Ramos (cell line): Measurements from ENCODE around the gene DNAJC22.
"Not testable (repeated sequence)": the region's sequence is repeated elsewhere in the genome, so short reads cannot be mapped to it uniquely, and the experiment has no call there.

Experiments used
- in situ Hi-C: fragments of 300-500 bp; cut with MboI; formaldehyde crosslinking; loops from one replicate; pipeline ENCODE4 v1.14.3; 2022; ENCODE audit warnings: low sequenced_read_pairs; ENCODE audit not compliant: unreplicated experiment

Gene DNAJC22

GRCh38 chr12:49330631-49331379, 15.9 kb upstream of the DNAJC22 start:
- in situ Hi-C loops = no loop called here

- in situ Hi-C loops = no loop called here
Observed at GRCh38 chr12:49331380-49332222, 15.1 kb upstream of the DNAJC22 start.

DNA sequence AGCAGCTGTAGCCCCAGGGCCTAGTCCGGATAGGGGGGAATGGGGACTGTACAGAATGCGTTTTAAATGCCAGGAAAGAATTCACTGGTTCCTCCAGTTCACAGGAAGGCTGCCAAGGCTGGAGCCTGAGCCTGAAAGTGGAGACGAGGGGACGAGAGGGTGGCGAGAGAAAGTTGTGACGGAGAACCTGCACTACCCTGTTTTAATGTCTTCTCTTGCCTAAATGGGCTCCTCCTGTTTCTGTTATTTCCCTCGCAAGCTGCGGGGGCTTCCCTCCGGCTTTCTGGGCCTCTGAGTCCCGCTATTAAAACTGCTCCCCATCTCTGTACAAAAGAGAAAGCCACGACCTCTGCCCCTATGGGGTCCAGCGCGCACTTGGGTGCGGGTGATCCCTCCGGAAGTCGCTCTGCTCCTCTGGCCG, 14.2 kb upstream of the DNAJC22 start:
- in situ Hi-C loops = no loop called here

GRCh38 chr12:49332891-49333371, 13.8 kb upstream of the DNAJC22 start:
- in situ Hi-C loops = no loop called here

DNA sequence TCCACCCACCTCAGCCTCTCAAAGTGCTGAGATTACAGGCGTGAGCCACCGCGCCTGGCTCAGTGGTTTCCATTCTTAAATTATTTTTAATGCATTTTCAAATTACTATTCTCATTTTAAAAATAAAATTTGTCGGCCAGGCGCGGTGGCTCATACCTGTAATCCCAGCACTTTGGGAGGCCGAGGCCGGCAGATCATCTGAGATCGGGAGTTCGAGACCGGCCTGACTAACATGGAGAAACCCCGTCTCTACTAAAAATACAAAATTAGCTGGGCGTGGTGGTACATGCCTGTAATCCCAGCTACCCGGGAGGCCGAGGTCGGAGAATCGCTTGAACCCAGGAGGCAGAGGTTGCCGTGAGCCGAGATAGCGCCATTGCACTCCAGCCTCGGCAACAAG, 12.9 kb upstream of the DNAJC22 start:
- in situ Hi-C loops = not testable (repeated sequence)

GRCh38 chr12:49334226-49334625, 12.5 kb upstream of the DNAJC22 start:
- in situ Hi-C loops = no loop called here

GRCh38 chr12:49334681-49335080, 12.0 kb upstream of the DNAJC22 start:
- in situ Hi-C loops = loop anchor here (5.0 kb wide), 1 partner anchor 47 kb away; no protein-coding TSS in a partner anchor

DNA sequence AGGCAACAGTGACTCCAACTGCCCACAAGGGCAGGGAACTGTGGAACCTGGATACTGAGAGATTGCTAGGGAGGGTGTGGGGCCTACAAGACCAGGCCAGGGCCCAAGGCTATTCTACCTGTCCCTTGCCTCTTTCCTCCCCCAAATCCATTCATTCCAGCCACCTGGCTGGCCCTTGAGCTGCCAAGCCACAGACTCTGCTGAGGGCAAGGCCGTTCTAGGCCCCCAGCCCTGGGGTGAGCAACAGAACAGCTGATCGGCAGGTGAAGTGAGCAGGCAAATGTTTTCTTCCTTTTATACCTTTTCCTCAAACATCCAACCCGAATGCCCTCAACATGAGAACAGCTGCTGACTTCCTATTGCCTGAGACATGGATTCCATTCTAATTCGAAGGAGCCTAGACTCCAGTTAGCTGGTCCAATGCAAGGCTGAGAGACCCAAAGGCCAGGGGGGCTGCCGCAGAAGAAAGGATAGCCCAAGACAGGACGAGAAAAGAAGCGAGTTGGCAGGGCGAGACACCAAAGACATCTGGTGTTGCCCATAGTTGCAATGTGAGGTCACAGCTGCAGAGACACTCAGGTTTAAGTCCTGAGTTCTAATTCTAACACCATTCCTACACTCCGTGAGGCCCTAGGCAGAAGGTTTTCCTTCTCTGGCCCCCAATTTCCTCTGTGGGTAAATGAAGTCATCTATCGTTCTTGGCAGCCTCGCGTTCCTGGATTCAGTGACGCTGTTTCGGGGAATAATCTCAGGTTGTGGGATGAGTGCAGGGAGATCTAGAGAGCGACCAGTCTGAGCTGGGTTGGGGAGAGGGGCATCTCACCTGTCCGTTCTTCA, 11.4 kb upstream of the DNAJC22 start:
- in situ Hi-C loops = loop anchor here (5.0 kb wide), 1 partner anchor 48 kb away; no protein-coding TSS in a partner anchor

DNA sequence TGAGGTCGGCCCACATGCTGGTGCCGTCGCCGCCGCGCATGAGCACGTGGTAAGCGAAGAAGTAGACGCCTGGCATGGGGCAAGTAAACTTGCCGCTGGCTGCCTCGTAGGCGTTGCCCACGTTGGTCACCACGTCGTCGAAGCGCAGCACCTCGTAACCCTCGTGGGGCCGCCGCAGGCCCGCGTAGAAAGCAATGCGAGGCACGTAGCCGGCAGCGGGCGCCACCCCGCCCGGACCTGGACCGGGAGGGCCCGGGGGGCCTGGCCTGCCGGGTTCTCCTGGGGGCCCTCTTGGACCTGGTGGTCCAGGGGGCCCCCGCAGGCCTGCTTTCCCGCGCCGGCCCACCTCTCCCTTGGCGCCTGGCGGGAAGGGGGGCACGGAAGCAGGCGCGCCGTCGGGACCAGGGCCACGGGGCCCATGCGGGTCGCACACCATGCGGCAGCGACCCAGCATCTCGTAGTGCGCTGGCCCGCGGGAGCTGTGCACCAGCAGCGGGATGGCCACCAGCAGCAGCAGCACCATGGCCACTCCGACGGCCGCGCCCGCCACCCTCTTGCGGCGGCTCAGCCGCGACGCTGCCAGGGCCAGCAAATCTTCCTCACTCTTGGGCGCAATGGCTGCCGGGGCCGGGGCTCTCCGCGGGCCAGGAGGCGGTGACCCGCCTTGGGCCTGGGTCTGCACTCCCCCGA, 10.6 kb upstream of the DNAJC22 start:
- in situ Hi-C loops = loop anchor here (5.0 kb wide), 1 partner anchor 49 kb away; no protein-coding TSS in a partner anchor

DNA sequence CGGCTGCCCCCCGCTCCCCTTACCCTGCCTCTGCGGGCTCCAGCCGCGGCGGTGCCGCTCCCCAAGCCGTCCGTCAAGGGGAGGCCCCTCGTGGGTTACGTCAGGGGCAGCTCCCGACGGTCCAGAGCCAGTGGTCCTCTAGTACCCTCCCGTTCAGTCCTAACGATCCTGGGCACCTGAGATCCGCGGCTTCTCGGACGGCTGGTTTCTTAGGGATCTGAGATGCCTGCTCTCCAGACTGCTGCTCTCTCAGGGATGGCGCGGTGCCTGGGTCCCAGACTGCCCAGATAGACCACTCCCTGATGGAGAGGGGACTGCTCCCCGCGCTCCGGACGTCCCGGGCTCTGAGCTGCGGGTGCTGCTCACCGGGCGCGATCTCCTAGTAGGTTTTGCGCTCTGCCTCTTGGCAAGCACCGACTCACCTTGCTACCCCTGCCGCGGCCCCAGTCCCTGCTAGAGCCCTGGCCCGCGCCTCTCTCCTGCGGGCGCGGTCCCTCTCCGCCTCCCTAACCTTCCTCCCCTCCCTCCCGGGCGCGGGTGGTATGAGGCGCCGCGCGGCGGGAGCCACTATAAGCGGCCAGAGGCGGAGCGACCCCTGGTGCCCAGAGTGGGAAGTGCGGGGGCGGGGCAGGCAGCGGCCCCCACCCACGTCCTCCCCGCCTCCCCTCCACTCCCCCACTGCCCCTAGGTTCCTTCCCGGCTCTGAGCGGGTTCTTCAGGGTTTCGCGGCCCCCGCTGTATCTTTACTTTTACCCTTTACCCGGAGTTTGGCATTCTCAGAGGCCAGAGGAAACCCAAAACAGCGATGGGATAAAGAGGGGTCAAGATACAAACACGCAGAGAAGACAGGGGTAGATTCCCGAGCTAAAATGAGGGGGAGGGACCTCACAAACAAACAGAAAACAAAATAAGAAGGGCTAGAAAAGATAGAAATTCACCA, 9.8 kb upstream of the DNAJC22 start, which contains the start of gene C1QL4:
TSS of gene C1QL4 (minus strand) at position 544 of the 940 bp plus-strand sequence. CDS start 711 bp downstream, outside the sequence.
- in situ Hi-C loops = loop anchor here (5.0 kb wide), 1 partner anchor 50 kb away; no protein-coding TSS in a partner anchor

DNA sequence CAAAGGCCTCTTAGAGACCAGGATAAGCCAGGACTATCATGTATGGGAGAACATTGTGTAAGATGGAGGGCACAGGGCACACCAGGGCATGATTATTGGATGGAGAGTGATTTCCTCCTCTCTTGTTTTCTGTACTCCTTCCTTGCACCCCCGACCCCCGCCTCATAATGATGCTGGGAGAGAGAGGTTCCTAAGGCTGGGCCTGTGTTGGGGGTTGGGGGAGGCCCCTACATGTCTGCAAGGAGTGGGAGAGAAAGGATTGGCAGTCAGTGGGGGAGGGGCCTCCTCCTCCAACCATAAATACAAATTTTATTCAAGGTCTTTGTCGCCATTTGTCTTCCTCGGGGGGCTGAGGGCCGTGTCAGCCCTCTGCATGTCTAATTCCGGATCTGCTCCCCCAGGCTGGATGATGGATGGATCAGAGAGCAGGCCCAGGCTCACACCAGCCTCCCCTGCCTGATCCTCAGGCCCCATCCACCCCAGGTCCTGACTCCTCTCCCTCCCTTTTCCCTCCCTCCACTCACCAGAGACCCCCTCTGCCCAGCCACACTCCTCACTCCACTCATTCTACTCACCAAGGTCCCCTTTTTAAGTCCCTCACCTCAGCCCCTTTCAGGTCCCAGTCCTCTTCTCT, 7.7 kb upstream of the DNAJC22 start:
- in situ Hi-C loops = loop anchor here (5.0 kb wide), 1 partner anchor 52 kb away; no protein-coding TSS in a partner anchor

- in situ Hi-C loops = loop anchor here (5.0 kb wide), 1 partner anchor 52 kb away; no protein-coding TSS in a partner anchor
Observed at GRCh38 chr12:49339464-49339861, 7.2 kb upstream of the DNAJC22 start.

DNA sequence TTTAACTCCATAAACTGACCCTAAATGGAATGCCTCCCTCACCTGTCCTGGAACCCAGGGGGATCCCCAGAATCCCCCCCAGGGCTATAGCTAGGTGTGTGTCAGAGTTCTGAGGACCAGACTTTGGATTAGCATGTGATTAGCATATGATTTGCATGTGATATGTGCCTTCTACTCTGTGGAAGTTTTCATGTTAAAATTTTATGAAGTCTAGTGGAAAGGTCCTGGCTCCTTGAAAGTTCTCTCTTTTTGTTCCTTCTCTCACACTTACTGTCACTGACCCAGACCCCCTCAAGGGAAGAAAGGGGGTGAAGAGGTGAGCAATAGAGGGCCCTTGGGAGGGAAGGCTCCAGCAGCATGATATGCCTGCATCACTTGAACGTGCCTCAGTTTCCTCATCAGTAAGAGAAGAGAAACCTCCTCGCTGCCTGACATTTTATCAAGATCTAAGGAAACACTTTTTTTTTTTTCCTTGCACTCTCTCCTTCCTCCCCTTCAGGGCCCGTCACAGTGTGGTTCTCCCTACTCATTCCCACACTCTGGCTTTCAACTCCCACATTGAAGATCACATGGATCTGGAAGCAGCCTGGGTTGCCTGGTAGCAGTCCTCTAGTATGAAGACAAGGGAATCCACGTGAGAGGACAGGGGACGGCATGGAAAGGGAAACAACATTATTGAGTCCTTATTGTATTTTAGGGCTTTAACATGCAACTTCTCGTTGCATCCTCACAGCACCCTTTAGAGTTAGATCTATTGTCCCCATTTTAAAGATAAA, 6.4 kb upstream of the DNAJC22 start:
- in situ Hi-C loops = no loop called here

DNA sequence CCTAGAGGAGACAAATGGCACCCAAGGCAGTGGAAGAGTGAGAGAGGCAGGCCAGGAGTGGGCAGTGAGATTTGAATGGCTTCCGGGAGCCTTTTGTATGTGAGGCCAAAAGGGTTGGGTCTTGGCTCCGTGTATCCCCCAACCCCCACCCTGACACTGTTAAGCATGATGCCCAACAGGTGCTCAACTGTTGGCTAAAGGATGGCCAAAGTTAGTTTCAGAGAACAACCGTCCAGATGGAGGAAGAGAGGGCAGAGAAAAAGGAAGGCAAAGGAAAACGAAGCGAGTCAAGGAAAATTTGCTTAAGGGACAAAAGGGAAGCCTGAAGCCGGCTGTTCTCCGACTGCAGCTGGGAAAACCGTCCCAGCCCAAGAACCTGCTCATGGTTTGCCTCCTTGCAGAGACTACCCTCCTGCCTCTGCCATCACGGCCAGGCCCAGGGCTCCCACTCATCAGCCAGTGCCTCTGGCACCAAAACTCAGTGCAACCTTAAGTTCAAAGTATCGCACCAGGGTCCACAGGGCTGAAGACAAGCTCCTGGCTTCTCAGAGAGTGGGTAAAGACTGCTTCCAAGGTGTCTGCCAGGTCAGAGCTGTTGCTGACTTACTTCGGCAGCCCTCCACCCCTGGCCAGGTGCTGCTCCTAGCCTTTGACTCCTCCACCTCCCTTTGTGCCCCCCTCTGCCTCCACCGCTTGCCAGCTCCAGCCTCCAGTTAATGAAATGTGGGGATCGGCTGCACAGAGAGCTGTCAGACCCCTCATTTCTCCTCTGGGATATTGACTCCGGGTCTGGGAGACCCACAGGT, 5.5 kb upstream of the DNAJC22 start:
- in situ Hi-C loops = no loop called here

DNA sequence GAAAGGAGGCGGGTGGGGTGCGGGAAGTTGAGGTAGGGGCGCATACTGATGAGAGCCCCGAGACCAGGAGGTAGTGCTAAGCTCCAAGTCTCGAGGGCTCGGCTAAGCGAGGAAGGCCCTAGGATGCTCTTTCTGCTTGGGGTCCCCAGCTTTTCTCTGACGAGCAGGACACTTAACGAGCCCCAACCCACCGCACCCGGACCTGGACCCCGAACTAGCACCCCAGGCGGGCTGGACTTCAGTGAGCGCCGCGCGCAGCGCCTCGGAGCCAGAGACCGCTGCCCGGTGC, 5.0 kb upstream of the DNAJC22 start:
- in situ Hi-C loops = no loop called here

GRCh38 chr12:49342066-49342913, 4.4 kb upstream of the DNAJC22 start:
- in situ Hi-C loops = no loop called here
